GM21723 (cell line): ENCODE measurements around the gene NDUFA11.

Experiments used
- ATAC-seq: cut with Tn5 transposase; IDR thresholded peaks from one replicate; pipeline ENCODE4 v1.9.1; 2021; ENCODE audit warnings: mild to moderate bottlenecking, moderate library complexity; ENCODE audit not compliant: unreplicated experiment

The NDUFA11 gene

GRCh38 chr19:5910638-5910907 is 7.0 kb upstream of the NDUFA11 start:
- no peak for ATAC-seq

DNA sequence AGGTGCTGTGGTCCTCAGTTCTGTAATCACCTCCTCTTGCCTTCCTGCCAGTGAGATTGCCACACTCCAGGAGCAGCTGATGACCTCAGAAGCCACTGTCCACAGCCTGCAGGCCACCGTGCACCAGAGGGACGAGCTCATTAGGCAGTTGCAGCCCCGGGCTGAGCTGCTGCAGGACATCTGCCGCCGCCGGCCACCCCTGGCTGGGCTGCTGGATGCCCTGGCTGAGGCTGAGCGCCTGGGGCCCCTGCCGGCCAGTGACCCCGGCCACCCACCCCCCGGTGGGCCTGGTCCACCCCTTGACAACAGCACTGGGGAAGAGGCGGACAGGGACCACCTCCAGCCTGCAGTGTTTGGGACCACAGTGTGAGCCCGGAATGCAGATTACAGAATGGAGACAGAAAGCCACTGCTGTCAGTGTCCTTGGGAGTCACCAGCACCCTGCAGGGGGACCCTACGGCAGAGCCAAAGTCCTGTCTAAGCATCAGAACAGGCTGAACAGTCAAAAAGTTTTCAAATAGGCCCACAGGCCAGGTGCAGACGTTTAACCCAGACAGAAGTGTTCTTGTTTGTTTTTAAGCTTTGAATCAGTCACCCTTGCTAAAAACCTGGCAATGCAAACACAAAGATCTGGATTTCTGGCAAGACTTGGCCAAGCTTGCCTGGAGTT is 5.3 kb upstream of the NDUFA11 start:
- no peak for ATAC-seq

DNA sequence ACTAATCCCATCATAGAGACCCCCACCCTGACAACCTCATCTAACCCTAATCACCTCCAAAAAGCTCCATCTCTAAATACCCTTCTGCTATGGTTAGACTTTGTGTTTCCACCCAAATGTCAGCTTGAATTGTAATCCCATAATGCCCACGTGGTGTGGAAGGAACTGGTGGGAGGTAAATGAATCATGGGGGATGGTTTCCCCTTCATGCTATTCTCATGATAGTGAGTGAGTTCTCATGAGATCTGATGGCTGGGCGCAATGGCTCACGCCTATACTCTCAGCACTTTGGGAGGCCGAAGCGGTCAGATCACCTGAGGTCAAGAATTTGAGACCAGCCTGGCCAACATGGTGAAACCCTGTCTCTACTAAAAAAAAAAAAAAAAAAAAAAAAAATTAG is 3.7 kb upstream of the NDUFA11 start:
- ATAC-seq = no peak

- no peak for ATAC-seq
Observed at GRCh38 chr19:5905114-5905778, 1.7 kb upstream of the NDUFA11 start.

GRCh38 chr19:5904352-5905113 is 943 bp upstream of the NDUFA11 start, which contains the start of gene VMAC:
Gene VMAC, plus strand, starts transcription at chr19:5904872. Its CDS starts 19 bp downstream, at chr19:5904891.
- peak; percentile 81 for ATAC-seq

DNA sequence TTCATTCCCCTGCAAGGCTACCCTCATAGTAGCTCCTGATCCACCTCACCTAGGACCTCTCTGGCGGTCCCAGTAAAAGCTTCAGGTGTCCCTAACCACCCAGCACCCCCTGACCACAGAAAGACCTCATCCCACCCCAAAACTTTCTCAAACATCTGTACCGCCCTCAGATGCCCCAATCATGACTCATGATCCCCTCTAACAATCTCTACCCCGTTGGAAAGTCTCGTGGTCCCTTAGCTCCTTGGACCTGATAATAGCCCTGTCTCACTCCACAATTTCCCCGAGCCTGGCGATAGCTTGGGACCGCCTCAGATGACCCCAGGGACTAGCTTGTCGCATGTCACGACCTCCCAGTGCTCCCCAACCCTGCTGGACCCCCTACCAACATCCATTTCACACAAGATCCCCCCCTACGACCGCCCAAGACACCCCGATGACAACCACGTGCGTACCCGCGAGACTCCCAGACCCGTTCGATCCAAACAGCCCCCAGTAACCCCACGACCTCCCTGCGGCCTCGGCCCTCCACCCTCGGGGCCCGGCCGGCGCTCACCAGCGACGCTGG is 450 bp downstream of the NDUFA11 start:
- ATAC-seq = no peak

GRCh38 chr19:5900976-5901375 is 2.6 kb downstream of the NDUFA11 start:
- ATAC-seq = no peak

DNA sequence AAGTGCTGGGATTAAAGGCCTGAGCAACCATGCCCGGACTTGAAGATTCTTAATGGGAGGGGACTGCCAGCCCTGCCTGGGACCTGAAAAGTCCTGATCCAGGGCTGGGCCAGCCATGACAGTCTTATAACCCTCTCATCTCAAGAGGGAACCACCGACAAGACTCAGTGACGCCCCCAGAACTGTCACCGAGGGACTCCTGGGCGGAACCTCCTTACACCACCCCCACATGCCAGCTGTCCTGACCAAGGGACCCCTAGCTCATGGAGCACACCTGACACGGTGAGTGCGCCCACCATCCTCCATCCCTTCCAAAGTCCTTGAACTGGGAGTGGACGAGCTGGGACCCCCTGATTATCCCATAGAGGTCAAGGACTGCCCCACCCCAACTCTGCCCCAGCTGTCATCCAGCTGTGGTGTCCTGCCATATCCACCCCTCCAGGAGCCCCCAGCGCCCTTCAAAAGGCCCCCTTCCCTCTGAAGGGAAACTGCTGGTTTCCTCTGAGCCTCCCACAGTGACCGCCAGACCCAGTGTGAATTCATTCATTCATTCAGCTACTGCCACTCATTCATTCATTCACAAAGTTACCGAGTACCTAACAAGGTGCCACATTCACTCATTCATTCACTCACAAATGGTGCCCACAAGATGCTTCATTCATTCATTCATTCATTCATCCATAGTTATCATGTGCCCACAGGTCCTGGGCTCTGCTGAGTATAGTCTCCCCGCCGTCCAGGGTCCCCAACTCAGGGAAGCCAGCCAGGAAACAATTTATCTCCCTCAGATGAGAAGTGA is 3.7 kb downstream of the NDUFA11 start:
- ATAC-seq = no peak

GRCh38 chr19:5897189-5897969 is 6.2 kb downstream of the NDUFA11 start:
- no peak for ATAC-seq

GRCh38 chr19:5896365-5897076 is 7.1 kb downstream of the NDUFA11 start:
- no peak for ATAC-seq

GRCh38 chr19:5895890-5896289 is 7.7 kb downstream of the NDUFA11 start:
- no peak for ATAC-seq

DNA sequence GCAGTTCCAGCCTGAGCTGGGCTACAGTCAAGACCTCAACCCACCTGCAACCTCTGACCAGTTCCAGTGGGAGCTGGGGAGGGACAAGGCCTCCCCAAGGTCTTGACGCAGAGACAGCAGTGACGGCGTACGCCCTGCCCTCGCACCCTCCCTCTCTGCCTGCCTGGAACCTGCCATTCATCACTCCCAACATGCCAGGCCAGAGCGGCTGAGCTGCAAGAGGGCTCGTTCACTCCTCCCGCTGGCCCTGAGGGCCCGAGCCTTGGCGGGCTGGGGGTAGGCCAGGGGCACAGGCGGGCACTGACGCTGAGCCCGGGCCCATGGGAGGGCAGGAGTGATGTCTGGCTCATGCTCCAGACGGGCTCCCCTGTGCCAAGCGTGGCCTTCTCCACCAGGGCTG is 8.2 kb downstream of the NDUFA11 start:
- no peak for ATAC-seq

DNA sequence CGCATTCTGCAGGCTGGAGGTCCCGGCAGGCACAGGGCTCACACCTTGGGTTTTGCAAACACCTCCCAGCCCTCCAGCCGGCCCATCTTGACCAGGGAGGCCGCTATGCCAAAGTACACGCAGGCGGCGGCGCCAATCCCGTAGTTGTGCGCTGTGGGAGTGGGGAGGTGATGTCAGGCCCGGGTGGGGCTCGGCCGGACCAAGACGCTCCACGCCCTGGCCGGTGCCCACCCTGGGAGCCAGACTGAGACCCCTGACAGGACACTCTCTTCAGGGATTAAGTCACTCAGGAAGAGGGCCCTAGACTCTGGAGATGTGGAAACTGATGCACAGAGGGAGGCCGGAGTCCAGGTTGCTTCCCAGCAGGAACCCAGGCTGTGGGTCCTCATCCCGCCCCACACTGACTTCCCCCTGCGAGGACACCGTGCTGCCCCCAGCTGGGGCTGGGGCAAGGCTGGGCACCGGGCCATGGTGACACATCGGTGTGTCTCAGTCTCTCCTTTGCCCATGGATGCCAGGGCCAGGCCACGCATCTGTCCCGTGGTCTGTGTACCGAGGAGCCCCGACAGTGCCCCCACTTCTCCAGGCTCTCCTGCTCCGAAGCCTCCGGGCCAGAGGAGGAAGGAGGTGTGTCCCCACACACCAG is 8.8 kb downstream of the NDUFA11 start:
- no peak for ATAC-seq

- no peak for ATAC-seq
Observed at GRCh38 chr19:5893907-5894703, 9.5 kb downstream of the NDUFA11 start.

DNA sequence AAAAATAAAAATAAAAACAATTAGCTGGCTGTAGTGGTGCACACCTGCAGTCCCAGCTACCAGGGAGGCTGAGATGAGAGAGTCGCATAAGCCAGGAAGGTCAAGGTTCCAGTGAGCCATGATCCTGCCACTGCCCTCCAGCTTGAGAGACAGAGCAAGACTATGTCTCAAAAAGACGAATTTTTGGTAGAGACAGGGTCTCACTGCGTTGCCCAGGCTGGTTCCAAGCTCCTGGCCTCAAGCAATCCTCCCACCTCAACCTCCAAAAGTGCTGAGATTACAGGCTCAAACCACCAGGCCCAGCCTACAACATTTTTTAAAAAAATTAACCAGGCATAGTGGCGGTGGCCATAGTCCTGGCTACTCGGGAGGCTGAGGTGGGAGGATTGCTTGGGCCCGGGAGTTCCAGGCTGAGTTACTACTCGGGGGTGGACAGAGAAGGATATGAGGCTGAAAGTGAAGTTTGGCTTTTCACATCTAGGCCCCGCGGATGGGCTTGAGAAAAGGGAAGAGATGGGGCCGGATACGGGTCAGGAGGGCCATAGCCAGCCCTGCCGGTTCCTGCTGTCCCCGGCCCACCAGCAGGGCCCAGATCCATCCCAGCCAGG is 10.2 kb downstream of the NDUFA11 start:
- ATAC-seq = no peak

DNA sequence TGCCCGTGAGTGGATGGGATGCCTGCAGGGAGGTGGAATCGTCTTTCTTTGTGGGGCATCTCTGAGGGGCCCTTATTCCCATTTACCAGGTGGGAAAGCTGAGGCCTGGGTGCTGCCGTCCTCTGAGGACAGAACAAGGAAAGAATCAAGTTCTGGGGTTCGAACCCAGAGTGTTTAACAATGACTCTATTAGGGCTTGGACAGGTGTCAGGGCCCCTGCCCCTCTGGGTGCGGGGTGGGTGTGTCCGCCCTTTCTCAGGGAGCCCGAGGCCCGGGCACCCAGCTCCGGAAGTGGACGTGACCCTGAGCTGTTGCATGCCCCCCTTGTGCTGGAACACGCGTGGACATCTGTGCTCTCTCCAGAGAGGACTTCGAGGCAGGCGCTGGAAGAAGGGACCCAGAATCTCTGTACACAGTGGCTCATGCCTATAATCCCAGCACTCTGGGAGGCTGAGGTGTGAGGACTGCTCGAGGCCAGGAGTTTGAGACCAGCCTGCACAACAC is 10.8 kb downstream of the NDUFA11 start:
- ATAC-seq = no peak

GRCh38 chr19:5891938-5892771 is 11.4 kb downstream of the NDUFA11 start:
- no peak for ATAC-seq
